Mesothelial cell of epicardium (in vitro differentiated cells): ENCODE results near the gene CEMP1. TPM values are rescaled to one million over a fixed set of nuclear protein-coding genes. Genes with fewer than 3 reads are reported as not detected.

Source experiments
- DNase-seq, 2 experiments: peaks; one replicate each; pipeline ENCODE4 v3.0.0; 2021; ENCODE audit warnings: low spot score in 2 of 2; ENCODE audit not compliant: unreplicated experiment in 2 of 2
- H3K27ac Mint-ChIP-seq: 2 replicates; pipeline ENCODE4 v1.8.0; 2021; ENCODE audit warnings: mixed read lengths
- H3K27me3 Mint-ChIP-seq: 2 replicates; pipeline ENCODE4 v1.8.0; 2021; ENCODE audit warnings: low read depth, mixed read lengths
- H3K36me3 Mint-ChIP-seq: 2 replicates; pipeline ENCODE4 v1.8.0; 2021; ENCODE audit warnings: mixed read lengths
- H3K4me1 Mint-ChIP-seq: 2 replicates; pipeline ENCODE4 v1.8.0; 2021; ENCODE audit warnings: mixed read lengths
- H3K4me3 Mint-ChIP-seq: 2 replicates; pipeline ENCODE4 v1.8.0; 2021; ENCODE audit warnings: mild to moderate bottlenecking, moderate library complexity, mixed read lengths
- H3K9me3 Mint-ChIP-seq: 2 replicates; pipeline ENCODE4 v1.8.0; 2021; ENCODE audit warnings: mixed read lengths
- total RNA-seq: library from RNA; stranded (reverse); gene quantifications from 3 replicates; pipeline ENCODE4 v1.2.1, GENCODE V29; 2021
- TF ChIP-seq, protein P1 (sequence below): fragments of 200-600 bp; sonication (generic); IDR thresholded peaks from one replicate; pipeline ENCODE4 v1.5.0; 2021; ENCODE audit warnings: antibody characterized with exemption; ENCODE audit not compliant: unreplicated experiment

CEMP1 gene
- total RNA-seq, 1 donor from 2014 or later: 1.1 TPM

- no peaks in the 10 kb centered on the region for H3K9me3 Mint-ChIP-seq
- no peak overlapping the region for H3K27ac Mint-ChIP-seq
- TF ChIP-seq, protein P1, sequence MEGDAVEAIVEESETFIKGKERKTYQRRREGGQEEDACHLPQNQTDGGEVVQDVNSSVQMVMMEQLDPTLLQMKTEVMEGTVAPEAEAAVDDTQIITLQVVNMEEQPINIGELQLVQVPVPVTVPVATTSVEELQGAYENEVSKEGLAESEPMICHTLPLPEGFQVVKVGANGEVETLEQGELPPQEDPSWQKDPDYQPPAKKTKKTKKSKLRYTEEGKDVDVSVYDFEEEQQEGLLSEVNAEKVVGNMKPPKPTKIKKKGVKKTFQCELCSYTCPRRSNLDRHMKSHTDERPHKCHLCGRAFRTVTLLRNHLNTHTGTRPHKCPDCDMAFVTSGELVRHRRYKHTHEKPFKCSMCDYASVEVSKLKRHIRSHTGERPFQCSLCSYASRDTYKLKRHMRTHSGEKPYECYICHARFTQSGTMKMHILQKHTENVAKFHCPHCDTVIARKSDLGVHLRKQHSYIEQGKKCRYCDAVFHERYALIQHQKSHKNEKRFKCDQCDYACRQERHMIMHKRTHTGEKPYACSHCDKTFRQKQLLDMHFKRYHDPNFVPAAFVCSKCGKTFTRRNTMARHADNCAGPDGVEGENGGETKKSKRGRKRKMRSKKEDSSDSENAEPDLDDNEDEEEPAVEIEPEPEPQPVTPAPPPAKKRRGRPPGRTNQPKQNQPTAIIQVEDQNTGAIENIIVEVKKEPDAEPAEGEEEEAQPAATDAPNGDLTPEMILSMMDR: no peak
- H3K4me3 Mint-ChIP-seq: no peak overlapping the region
- H3K36me3 Mint-ChIP-seq: peaks cover 13% of the 10 kb centered on the region
- H3K4me1 Mint-ChIP-seq: peaks cover 12% of the 10 kb centered on the region
- no peaks in the 10 kb centered on the region for H3K27me3 Mint-ChIP-seq
- DNase-seq: no peak
Measured at GRCh38 chr16:2528161-2529060, 2.8 kb downstream of the CEMP1 start.

- H3K27ac Mint-ChIP-seq: no peak overlapping the region
- no peak overlapping the region for H3K4me3 Mint-ChIP-seq
- DNase-seq: no peak
- H3K9me3 Mint-ChIP-seq: no peaks in the 10 kb centered on the region
- TF ChIP-seq, protein P1: no peak
- H3K36me3 Mint-ChIP-seq: peaks cover 13% of the 10 kb centered on the region
- peaks cover 10% of the 10 kb centered on the region for H3K4me1 Mint-ChIP-seq
- H3K27me3 Mint-ChIP-seq: no peaks in the 10 kb centered on the region
Measured at GRCh38 chr16:2527784-2528100, 3.5 kb downstream of the CEMP1 start.

DNA sequence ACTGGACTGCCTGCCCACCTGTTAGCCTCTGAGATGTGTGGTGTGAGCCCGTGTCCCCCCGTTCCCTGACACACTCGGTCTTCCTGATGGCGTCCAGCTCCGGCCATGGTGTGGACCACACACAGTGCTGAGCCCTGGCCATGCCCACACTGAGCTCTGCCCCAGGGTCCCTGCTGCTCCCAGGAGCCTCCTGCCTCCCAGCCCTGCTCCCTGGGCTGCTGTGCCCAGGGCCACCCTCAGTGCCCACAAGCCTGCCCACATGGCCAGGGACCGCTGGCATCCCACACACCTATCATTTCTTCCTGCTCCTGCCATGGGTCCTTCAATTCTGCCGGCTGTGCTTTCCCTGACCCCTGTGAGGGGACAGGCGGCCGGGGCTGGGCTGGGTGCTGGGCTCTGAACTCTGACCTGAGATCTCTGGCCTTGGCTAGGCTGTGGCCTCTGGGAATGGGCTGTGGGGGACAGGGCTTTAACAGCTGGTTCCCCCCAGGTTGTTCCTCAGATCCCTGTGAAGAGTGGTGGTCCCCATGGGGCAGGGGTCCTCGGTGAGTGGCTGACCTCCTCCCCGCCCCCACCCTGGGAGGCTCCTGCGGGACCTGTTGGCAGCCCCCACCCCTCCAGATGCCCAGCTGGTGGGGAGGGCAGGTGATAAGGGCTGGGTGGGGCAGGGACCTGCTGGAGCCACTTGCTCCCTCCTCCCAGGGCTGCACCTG lies 4.0 kb downstream of the CEMP1 start:
- Mint-ChIP-seq H3K27me3 (no peaks in the 10 kb centered on the region), H3K36me3 (peaks cover 13% of the 10 kb centered on the region), H3K27ac (no peak overlapping the region), H3K4me1 (peaks cover 6% of the 10 kb centered on the region), H3K4me3 (no peak overlapping the region), H3K9me3 (no peaks in the 10 kb centered on the region)
- no peak for DNase-seq
- TF ChIP-seq, protein P1: no peak

DNA sequence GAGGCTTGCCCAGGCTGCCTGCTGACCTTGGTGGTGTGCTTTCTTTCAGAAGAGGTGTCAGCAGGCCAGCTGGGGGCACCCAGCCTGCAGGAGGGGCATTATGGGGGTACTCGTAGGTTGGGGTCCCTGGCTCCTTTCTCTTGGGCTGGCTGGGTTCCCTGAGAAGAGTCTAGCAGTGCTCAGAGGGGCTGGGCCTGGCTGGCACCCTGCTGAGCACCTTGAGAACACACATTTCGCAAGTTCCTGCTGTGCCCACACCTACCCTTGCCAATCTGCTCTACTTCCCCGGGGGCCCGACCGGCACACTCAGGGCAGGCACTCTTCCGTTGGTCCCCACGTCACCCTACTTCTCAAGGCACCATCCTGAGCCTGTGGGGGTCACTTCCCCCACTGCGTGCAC lies 5.1 kb downstream of the CEMP1 start:
- peaks cover 13% of the 10 kb centered on the region for H3K36me3 Mint-ChIP-seq
- H3K4me3 Mint-ChIP-seq: no peak overlapping the region
- H3K9me3 Mint-ChIP-seq: no peaks in the 10 kb centered on the region
- no peaks in the 10 kb centered on the region for H3K27me3 Mint-ChIP-seq
- TF ChIP-seq, protein P1: no peak
- peaks cover 4% of the 10 kb centered on the region for H3K4me1 Mint-ChIP-seq
- H3K27ac Mint-ChIP-seq: no peak overlapping the region
- DNase-seq: no peak

GRCh38 chr16:2524339-2524938 lies 6.8 kb downstream of the CEMP1 start:
- Mint-ChIP-seq H3K4me3 (no peak overlapping the region), H3K9me3 (no peaks in the 10 kb centered on the region), H3K27me3 (no peaks in the 10 kb centered on the region), H3K4me1 (peaks cover 10% of the 10 kb centered on the region), H3K36me3 (peaks cover 8% of the 10 kb centered on the region), H3K27ac (no peak overlapping the region)
- TF ChIP-seq, protein P1: no peak
- DNase-seq: no peak
